HG02981 (cell line): ENCODE measurements around the gene RAB27A.

Source experiments
- ATAC-seq: cut with Tn5 transposase; IDR thresholded peaks from one replicate; pipeline ENCODE4 v1.9.1; 2021; ENCODE audit warnings: mild to moderate bottlenecking, moderate library complexity; ENCODE audit not compliant: unreplicated experiment

RAB27A gene

DNA sequence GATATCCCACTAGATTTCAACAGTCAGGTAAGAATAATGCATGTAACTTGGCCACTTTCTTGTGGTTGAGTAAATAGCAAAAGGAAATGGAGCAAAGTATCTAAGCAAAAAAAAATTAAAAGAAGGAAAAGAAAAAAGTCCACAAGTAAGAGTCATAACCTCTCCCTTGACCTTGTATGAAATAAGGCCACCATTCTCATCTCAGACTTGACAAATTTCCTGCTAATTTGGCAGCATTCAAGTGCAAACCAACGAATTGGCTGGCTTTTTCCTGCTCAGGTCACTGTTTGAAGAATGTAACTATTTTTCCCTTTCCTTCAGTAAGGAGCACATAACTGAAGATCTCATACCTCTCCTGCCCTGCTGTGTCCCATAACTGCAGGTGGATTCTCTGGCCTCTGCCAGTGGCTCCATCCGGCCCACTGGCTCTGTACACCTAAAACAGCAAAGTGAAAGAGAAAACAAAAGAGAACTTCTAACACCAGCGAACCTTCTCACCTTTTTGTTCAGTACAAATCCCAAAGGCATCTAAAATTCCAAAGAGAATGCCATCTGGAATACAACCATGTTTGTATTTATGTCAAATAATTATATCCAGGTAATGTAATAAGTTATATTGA lies 59.5 kb downstream of the RAB27A start:
- no peak for ATAC-seq

DNA sequence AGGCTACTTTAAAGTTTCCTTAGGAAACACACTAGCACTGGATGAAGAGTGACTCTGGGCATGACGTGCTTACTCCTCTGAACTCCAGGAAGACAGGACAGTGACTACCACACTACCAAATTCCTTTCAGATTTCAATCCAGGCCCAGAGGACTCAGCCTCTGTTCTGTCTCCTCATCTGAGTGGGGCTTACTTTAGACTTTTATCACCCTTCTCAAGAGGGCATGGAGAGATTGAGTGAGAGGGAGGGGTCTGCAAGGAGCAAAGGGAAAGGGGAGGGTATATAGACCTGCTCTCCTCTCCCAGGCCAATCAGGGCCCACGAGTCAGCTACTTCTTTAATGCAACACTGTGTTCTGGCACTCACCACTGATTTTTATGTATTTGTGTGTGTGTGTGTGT lies 63.5 kb downstream of the RAB27A start:
- ATAC-seq, result no peak

DNA sequence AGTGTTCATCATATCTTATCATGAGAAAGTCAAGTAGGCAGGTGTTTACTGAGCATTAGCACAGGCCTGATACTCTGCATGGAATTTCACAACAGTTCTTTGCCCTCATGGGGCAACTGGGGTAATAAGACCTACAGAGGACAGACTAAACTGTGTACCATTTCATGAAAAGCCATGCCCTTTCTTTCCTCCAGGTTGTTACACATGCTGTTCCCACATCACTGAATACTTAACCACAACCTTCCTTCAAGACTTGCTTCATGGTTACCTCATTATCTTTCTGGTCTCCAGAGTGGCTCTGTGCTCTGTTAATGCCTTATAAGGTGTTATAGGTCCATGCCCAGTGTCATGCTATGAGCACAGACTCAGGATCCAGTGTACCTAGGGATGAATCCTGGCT lies 64.7 kb downstream of the RAB27A start:
- no peak for ATAC-seq

DNA sequence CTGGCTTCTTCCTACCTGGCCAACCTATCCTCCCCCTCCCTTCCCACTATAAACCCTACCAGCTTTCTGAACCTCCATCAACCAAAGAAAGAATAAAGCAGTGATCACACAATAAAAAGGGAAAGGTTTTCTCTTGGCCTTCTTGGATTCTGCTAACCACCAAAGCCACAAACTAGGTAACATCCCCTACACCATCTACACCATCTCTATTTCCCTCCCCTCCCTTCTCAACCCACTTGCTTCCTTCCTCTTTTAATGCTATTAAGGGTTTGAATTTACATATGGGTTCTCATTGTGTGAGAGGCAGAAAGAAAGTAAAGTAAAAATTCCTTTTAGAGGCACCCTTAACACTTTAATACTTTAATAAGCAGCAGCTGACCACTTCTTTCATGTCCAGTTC lies 67.0 kb downstream of the RAB27A start:
- ATAC-seq, result peak; percentile 49

DNA sequence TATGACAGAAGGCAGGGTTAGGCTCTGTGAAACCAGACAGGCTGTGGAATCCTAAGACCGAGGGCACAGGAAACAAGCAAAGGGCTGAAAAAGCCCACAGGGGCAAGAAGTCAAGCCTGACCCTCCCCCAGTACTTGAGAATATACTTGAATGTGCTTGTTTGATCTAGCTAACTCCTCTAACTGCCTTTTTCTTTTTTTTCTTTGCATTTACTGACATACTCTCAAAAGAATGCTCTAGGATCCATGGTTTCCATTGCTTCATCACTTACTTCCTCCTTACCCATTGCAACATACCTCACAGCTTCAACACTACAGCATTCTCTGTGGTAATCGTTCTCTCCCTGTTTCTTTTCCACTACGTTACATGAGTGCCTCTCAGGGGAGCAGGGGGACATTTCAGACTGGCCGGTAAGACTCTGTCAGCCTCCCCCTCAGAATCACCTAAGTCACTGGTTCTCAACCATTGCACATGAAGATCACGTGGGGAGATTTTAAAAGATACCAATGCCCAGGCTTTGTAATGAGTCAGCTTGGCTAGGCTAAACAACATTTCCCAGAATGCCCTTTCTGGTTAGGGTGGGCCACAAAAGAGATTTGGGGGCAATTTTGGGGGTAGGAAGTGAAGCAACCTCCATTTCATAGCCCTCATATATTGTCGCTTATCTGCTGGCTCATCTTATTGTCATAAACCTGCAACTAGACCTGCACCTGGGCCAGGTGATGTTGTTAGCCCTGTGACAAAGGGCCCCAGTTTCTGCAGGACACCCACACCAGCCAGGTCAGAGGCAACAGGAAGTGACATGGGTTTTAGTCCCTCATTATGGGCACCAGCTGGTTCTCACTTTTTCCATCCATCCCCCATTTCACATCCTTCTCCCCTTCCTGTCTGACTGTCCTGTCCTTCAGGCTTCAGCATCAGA lies 68.3 kb downstream of the RAB27A start:
- peak; percentile 52 for ATAC-seq

DNA sequence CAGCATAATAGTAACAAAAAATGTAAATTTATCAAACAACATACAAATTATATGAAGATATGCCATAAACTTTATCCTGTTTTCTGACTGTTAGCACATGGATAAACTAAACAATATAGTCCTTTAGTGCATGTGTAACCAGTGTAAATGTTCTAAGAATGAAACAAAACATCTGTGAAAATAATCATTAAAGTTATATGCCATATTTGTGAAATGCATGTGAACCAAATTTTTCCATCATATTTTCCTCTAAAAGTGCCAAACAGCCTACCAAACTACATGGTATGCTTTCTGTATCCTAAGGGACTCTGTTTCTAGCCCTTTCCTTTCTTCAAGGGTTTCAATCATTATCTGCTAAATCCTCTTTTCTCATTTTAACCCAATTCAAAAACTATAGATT lies 69.0 kb downstream of the RAB27A start:
- no peak for ATAC-seq

DNA sequence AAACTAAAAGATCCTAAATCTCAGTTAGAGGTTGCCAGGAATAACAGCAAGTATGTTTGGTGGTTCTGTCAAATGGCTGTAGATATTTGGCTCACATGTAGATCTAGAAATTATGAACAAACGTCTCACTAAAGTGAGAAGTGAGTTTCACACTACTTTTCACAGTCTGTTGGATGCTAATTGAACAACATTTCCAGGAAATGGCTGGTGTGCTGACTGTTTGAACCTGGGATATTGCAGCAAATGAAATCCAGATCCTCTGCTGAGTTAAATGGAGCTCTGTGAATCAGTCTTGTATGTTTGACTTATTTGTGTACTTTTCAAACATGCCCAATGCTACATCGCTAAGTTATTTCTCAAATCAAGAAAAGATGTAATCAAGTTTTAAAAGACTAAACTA lies 71.6 kb downstream of the RAB27A start:
- ATAC-seq, result no peak

DNA sequence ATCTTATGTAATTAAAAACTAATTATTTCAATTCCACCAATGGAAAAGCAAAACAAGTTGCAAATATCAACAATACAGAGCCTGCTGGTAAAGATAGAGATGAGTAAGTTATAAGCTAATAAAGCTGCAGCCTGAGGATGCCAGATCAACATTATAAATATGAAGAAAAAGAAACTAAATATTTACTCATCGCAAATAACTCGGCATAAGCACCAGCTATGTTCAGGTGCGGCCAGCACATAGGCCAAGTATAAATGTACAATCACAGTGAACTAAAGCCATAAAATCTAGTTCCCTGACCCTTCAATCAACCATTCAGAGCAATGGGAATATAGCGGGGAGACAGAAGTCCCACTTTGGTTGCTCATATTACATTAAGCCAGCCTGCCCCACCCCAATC lies 85.1 kb downstream of the RAB27A start:
- ATAC-seq, result no peak

DNA sequence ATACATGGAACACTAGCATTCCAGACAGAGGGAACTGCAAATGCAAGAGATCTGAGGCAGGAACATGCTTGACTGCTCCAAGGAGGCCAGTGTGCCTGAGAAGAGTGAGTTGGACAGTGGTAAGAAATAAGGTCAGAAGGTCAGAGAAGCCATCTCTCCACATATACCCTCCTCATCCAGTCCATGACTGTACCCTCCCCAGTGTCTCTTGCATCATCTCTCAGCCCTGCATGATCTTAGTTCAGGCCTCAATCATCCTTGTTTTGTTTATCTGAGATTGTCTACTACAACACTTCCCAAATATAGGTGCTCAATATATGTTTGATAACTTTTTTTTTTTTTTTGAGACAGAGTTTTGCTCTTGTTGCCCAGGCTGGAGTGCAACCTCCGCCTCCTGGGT lies 87.4 kb downstream of the RAB27A start:
- ATAC-seq, result no peak

DNA sequence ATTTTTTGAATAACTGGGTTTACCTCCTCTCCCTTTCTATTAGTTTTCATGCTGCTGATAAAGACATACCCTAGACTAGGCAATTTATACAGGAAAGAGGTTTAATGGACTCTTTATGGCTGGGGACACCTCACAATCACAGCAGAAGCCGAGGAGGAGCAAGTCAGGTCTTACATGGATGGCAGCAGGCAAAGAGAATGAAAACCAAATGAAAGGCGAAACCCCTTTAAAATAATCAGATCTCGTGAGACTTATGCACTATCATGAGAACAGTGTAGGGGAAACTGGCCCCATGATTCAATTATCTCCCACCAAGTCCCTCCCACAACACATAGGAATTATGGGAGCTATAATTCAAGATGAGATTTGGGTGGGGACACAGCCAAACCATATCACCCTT lies 90.9 kb downstream of the RAB27A start:
- ATAC-seq, result no peak

DNA sequence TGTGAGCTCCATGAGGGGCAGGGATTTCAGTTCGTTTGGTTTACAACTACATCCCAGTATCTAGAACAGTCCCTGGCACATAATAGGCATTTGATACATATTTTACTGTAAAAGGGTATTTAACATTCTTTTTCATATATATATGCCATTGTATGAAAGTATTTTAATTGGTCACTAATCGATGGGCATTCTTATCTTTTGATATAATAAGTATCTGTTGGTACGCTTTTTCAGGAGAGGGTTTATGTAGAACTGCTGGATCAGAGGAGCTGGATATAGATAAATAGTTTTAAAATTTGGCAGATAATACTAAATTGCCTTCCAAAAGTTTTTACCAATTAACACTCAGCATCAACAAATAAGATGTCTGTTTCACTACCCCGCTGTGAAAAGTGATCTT lies 91.9 kb downstream of the RAB27A start:
- no peak for ATAC-seq

DNA sequence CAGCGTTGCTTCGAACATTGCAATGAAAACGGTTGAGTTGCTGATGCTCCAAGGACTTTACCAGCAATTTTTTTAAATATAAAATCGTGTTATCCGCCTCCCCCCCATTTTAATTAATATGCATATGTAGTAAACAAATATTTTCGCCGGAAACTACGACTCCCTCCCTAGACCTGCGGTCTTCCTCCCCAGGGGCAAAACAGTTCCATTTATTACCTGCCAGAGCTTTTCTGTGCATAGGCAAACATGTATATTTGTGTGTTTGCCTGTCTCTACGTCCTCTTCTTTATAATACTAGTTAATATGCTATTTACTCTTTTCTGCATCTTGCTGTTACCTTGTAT lies 92.3 kb downstream of the RAB27A start:
- peak; percentile 9 for ATAC-seq

DNA sequence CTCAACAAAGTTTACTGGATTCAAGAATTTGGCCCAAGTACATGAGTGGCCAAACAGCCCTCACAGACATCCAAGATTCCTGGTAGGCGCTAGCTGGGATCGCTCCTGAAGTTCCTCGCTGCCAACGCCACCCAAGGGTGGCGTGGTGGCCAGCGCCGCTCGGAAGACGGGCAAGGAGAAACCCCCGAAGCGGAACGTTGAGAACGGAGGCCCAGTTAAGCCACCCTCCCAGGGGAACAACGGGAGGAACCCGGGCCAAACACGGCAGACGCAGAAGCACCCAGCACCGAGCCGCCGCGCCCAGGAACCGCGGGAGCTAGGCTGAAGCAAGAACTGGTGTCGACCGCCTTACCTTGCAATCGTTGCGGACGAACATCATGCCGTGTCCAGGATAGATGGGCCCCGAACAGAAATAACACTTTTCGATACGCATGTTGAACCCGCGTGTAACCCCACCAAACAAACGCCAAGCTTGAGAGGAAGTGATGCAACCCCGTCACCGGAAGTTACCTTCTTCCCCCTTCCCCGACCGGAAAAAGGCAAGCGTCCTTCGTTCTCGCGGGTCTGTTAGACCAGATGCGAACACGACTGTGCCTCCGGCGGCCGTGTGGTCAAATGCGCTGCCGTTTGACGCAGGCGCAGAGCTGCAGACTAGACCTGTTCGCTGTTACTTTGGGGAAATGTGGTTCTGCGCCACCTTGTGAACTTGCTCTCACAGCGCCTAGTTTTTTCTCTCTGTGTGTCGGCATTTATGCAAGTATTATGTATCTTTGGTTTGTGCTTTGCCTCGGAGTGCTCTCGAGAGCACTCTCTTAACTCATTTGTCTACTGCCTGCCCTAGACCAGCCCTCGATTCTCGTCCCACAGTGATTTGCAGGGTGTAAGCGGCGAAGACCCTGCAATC lies 92.9 kb downstream of the RAB27A start, which contains the start of gene RSL24D1:
Gene RSL24D1 (minus strand): TSS at position 484 of the 904 bp plus-strand sequence. CDS start 51 bp downstream, at position 433.
- peak; percentile 96 for ATAC-seq

DNA sequence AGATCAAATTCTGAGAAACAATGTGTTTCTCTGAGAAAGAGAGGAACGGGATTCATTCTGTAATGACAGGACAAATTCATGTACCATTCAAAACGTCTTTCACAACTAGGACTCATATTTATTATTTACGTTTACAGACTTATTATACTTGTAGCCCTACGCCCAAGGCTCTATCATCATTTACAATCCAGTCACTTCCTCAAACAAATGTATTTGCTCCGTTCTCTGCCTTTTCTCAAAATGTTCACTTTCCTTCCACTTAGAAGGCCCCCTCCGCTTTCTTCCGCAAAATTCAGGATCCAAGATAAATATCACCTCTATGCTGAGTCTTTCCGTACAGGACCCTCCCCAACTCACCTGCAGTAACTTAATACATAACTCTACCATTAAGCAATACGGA lies 93.6 kb downstream of the RAB27A start:
- no peak for ATAC-seq

DNA sequence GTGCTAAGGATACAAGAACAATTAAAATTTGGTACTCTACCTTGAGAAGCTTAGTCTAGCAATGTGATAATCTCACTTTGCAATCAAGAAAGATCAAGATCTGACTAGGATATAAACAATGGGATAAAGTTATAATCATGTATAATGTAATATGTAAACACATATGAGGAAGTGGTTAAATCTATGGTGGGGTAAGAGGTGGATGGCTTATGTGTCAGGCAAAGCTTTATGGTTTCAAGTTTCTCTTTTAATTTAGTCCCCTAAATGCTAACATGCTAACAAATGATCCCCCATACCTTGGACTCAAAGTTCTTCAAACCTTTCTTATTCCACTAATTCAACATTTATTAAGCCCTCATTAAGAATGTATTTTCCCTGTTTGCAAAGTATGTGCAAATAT lies 95.4 kb downstream of the RAB27A start:
- ATAC-seq, result no peak

DNA sequence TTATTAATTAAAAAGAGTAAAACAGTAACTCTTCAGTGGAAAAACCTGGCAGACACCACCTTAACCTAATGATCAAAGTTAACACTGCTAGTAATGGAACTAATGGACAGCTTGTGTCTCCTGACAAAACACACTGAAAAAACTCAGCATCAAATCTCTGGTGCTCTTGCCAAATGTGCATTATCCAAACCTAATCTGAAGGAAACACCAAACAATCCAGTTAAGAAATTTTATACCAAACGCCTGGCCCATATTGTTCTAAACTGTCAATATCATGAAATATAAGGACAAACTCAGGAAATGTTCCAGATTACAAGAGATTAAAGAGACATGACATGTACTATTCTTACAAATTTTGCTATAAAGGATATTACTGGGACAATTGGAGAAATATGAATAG lies 103.3 kb downstream of the RAB27A start:
- no peak for ATAC-seq

DNA sequence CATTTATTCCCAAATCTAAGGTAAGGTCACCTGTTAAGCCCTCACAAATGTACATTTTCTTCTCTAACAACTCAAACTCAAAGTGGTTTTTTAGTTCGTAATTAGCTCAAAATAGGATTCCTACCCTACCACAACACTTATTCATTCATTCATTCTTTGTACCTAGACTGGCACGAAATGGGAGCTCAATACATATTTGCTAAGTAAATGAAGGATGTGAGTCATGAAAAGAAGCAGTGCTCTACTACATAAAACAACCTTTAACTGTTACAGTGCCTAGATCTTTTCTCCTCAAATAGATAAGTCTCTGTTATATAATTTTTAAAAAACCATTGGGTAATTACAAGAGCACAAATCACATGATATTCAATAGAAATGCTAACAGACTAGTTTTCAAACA lies 105.9 kb downstream of the RAB27A start:
- no peak for ATAC-seq

DNA sequence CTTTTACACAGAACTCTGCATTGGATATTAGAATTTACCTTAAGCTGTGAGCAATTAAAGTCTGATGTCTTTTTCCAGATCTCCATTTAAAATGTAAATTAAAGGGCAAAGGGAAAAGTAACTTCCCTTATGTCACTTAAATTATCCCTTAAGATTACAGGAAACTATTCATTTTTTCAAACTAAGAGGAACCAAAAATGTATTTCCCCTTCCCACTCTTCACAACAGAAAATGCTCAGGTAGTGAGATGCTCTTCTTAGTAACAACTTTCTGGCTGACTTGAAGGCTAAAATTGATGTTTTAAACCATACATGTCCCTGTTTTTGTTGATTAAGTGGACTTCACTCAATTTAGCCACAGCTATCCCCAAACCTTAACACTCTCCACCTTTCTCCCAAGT lies 110.5 kb downstream of the RAB27A start:
- ATAC-seq, result no peak

DNA sequence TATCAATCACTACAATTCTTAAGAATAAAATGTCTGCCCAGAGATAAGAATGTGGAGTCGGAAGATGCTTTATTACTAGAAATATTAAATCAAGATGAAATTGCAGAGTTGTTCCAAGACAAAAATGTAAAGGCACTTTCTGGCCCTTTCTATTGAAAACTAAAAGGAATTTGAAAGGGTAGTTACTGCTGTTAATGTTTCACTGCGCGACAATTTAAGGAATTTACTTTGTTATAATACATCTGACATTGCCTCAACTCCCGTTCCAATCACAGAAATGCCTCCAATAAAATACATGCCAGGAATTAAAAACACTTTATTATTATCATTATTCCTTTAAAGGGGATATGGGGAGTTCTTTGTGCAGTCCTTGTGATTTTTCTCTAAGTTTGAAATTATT lies 119.3 kb downstream of the RAB27A start:
- no peak for ATAC-seq

DNA sequence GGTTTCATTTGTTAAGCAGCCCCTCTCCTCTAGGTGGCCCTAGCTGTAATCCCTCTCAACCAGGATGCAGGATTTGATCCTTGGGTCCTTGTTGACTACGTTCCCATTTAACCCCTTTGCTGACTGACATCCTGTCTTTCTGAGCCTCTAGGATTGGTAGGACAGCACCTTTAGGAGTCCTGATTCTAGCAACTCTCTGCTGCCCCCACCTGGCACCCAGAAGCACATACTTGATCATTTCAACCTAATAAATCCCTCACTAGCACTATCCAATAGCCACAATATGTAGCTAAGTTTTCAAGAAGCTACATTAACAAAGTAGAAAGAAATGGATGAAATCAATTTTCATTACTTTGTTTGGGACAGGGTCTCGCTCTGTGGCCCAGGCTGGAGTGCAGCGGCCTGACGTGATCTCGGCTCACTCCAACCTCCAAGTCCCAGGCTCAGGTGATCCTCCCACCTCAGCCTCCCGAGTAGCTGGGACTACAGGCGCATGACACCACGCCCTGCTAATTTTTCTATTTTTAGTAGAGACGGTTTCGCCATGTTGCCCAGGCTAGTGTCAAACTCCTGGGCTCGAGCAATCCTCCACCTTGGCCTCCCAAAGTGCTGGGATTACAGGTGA lies 121.2 kb downstream of the RAB27A start:
- ATAC-seq, result peak; percentile 96

DNA sequence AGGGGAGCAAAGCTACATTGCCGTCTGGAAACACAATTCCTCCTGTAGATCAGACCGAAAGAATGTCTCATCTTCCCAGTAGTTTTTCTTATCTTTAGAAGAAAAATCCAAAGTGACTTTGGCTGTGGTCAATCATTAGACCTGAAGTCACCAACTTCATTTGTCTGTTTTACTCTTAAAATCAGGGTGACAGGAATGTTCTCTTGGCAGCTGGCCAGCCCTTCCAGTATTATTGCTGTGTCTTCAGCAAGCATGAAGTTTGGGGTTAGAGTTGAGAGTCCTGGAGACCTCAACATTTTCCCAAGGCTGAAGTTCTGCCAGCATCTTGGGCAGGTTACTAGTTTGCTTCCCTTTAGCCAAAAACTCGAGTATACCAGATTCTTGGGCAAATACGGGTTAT lies 125.3 kb downstream of the RAB27A start:
- no peak for ATAC-seq
